HG03565 (cell line): ENCODE results near the gene MANBA.
"Not testable (repeated sequence)": the region's sequence is repeated elsewhere in the genome, so short reads cannot be mapped to it uniquely, and the experiment has no call there.

Experiments used
- ATAC-seq: cut with Tn5 transposase; IDR thresholded peaks from one replicate; pipeline ENCODE4 v1.9.1; 2021; ENCODE audit warnings: mild to moderate bottlenecking, moderate library complexity; ENCODE audit not compliant: unreplicated experiment

The MANBA gene

DNA sequence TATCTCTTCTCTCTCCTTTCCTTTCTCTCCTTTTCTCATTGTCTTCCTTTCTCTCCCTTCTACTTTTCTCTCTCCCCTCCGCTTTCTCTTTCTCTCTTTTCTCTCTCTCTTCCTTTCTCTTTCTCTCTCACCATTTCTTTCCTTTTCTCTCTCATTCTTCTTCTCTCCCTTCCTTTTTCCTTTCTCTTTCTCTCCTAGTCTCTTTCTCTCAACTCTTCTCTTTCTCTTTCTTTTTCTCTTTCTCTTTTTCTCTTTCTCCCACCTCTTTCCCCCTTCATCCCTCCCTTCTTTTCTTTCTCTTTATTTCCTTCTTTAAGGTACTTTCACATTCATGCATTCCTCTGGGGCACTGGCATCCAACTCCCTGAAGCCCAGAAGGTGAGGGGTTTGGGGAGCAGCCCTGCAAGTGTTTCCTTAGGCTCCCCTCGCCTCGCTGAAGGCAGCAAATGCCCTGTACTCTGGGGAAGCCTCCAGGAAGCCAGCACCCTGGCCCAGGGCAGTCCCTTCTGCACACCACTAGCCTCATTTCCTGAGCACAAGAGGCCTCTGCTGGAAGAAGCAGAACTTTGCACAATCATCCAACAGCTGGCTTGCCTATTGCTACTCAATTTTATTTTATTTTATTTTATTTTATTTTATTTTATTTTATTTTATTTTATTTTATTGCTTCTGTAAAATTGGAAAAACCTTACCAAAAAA, 135.4 kb downstream of the MANBA start:
- ATAC-seq, result peak; percentile 88

DNA sequence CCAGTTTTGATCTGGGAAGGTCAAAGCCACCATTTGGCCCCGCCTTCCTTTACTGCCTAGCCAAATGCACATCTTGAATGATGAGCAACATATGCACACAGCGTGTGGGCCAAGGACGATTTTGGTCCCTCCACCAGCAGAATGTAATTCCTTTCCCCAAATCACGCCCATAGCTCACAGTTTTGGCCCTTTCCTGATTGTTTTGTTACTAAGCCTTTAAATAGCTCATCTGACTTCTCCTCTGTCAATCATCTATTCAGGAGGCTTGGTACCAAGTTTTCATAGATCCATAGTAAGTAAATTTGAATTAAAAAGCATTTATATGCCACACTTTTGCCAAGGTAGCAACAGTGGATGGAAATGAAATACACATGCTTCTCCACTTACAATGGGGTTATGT, 136.3 kb downstream of the MANBA start:
- no peak for ATAC-seq

- no peak for ATAC-seq
These were observed 137.1 kb downstream of the MANBA start for GRCh38 chr4:102623622-102624021.

DNA sequence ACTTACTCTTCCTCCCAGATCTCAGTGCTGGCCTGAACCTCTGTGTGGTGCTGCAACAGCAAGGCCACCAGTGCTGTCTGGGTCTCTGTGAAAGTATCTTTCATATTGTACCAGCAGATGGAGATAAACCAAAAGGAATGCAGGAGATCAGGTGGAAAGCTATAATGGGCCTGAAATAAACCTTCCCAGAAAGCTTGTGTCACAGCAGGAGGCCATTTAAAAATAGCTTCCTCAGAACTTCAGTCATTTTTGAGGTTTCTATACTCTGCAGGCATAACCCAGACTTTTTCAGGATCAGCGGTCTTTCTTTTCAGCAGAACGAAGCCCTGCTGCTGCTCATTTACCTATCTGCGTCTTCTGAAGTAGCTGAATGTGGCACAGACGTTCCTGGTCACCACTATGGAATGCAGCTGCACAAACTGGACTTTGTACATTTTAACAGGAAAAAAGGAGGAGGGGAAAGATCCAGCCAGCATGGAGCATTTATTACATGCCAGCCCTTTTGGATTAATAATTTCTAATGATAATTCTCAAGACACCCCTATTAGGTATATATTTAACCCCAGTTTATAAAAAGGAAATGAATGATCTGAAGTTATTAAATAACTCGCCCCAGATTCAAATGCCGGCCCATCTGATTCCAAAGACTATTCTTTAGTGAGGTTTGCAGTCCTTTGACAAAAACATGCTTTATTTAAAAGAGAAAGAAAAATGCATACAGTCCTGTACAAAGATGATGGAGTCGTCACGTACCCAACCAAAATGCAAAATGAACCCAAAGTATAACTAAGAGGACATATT, 139.9 kb downstream of the MANBA start:
- ATAC-seq, result no peak

- ATAC-seq, result not testable (repeated sequence)
These were observed 140.8 kb downstream of the MANBA start for GRCh38 chr4:102619776-102620631.

DNA sequence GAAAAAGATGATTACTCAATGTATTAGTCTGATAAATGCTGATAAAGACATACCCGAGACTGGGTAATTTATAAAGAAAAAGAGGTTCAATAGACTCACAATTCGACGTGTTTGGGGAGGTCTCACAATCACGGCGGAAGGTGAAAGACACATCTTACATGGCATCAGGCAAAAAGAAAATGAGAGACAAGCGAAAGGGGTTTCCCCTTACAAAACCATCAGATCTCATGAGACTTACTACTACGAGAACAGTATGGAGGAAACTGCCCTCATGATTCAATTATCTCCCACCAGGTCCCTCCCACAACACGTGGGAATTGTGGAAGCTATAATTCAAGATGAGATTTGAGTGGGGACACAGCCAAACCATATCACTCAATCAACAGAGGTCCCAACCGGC, 141.7 kb downstream of the MANBA start:
- ATAC-seq, result not testable (repeated sequence)

DNA sequence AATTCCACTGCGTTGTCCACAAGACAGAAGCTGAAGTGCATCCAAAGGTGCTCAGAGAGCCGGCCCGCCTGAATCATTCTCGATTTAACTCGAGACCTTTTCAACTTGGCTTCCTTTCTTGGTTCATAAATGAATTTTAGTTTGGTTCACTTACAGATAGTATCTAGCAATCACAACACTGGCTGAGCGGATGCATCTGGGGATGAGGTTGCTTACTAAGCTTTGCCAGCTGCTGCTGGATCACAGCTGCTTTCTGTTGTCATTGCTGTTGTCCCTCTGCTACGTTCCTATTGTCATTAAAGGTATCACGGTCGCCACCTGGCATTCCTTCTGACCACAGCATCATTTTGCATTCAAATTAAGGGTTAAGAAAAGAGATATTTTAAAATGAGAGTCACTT, 144.1 kb downstream of the MANBA start:
- ATAC-seq, result no peak

- no peak for ATAC-seq
These were observed 146.0 kb downstream of the MANBA start for GRCh38 chr4:102614801-102615200.

- no peak for ATAC-seq
These were observed 147.9 kb downstream of the MANBA start for GRCh38 chr4:102612824-102613366.

DNA sequence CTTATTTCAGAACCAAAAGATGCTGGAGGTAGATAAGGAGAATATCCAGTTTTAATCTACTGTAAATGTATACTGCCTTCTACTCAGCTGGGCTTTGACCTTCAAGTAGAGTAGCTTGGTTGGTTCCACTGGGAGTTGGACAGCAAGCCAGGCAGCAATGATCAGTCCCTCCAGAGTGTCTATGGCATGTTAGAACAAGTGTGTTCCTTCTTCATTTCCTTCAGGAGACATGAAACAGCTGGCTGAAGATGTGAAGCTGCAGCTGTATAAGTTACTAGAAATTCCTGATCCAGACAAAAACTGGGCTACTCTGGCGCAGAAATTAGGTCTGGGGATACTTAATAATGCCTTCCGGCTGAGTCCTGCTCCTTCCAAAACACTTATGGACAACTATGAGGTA, 148.6 kb downstream of the MANBA start:
- ATAC-seq, result no peak

GRCh38 chr4:102610476-102610875, 150.3 kb downstream of the MANBA start:
- ATAC-seq, result no peak

DNA sequence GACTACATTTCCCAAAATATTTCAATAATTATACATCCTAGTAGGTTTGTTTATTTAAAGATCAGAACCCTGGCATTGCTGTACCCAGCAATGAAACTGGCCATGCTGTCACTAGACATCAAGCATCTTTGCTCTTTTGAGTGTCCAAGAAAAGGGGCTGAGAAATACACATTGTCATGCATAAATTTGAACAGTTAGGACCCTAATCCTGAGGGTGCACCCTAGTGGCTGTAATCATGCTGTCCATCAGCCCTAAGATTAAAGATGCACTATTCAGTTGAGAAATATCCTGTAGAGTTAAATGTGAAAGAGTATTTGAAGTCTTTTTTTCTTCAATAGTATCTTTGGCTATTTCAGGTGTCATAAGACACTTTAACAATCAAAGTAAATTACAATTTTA, 150.8 kb downstream of the MANBA start:
- ATAC-seq, result no peak

DNA sequence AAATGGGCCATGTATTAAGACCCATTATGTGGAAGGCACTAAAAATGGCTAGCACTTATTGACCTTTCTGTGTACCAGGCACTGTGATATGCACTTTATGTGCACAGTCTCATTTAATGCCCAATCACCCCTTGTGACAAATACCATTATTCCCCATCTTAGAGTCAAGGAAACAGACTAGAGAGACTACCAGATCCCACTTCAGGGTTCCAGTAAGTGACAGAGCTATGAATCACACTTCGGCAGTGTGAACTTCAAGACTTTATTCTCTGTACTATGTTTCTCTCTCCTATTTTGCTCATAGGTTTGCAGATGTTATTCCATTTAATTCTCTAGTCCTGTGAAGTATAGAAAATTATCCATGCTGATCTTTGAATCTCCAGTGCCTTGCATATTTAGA, 152.6 kb downstream of the MANBA start:
- no peak for ATAC-seq

GRCh38 chr4:102606846-102607450, 153.8 kb downstream of the MANBA start:
- no peak for ATAC-seq

DNA sequence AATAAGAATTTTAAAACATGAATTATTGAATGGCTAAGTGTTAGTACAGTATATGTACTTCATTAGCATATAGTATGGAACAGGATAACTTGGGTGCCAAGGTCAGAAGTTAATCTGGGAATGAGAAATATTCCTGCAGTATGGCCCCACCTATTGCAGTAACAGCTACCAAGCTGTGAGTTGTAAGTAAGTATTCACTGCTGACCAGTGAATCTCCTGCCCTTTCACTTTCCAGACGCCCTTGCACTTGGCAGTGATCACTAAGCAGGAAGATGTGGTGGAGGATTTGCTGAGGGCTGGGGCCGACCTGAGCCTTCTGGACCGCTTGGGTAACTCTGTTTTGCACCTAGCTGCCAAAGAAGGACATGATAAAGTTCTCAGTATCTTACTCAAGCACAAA, 154.5 kb downstream of the MANBA start:
- ATAC-seq, result no peak

DNA sequence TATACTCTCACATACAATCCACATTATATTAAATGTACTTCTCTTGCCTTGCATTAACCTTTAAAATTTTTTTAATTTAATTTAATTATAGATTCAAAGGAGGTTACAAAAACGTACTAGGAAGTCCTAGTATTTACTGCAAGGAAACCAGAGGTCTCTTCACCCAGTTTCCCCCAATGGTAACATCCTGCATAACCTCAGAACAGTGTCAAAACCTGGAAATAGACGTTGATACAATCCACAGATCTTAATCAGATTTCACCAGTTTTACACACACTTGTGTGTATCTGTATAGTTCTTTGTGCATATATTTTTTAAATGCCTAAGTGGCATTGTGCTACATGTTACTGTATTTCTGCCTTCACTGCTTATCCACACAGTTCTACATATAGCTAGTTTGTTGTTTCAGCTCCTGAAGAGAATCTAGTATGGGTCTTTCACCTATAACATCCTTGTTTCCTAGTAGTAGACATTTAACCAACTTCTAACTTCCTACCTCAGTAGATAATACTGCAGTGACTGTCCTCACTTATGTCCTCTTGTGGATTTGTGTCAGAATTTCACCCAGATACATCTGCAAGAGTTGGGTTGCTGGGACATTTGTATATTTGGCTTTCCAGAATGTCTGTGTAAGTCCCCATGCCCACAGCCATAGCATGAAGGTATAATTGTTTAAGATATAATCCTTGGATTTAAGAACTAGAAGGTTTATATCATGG, 156.4 kb downstream of the MANBA start:
- no peak for ATAC-seq

DNA sequence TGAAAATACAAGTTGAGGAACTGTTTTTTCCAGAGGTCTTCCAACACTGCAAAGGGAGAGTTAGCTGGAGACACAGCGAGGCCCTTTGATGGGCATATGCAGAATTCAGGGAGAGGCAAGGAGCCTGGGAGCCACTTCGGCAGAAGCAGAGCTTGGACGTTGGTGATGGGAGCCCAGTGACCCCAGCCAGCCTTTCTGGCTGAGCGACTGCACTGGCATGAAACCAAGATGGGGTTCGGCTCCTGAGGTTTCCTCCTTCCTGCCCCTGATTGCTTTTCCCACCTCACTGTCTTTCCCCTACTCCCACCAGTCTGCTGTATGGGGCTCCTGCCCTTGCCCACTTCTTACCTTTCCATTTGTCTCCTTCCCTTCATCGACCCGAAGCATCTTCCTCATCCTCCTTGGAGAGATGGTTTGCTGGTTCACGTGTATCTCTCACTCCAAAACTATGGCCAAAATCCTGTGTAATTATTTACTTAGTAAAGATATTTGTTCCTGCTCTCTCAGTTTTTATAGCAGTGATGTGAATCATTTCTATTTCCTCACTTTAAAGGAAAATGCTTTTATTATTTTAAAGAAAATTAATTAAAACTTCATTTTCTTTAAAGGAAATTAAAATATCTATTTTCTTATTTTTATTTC, 159.1 kb downstream of the MANBA start:
- ATAC-seq, result no peak

DNA sequence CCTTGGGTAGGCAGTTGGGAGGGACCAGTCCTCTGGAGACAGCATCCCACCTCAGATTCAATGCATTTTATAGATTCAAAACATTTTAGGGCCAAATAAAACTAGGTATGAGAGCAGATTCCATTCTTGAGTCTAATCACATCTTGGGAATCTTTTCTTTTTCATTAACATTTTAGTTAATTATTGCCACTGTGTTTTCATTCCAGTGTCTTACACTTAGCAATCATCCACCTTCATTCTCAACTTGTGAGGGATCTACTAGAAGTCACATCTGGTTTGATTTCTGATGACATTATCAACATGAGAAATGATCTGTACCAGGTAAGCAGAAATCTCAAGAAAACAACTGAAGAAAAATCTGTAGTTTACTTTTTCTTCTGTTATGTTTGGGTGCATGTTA, 160.1 kb downstream of the MANBA start:
- ATAC-seq, result no peak

DNA sequence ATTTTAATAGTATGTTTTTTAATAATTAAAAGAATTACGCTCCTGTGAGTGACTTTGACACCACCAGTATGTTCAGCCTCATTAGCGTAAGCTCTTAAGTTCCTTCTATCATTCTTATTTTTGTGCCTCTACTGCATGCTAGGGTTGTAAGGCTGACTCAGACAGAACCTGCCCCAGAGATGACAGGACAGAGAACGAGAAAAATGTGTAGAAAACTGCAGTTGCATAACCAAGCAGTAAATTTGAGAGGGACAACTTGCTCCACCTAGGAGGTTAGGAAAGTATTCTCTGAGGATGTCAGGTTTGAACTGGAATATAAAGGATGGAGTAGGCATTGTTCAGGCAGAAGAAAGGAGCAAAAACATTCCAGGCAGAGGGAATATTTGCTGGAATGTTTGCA, 160.9 kb downstream of the MANBA start:
- ATAC-seq, result no peak

- ATAC-seq, result no peak
These were observed 161.3 kb downstream of the MANBA start for GRCh38 chr4:102599455-102599854.
